AG04449 (cell line): ENCODE measurements around the gene RNLS.

Experiments used
- CTCF ChIA-PET: fragments of 350-600 bp; formaldehyde crosslinking; extraction: SDS; loops from one replicate; lab custom pipeline; 2021; ENCODE audit warnings: antibody characterized with exemption; lab: Yijun Ruan, JAX
- POLR2A ChIA-PET: fragments of 400-600, 350-600 bp; formaldehyde crosslinking; extraction: SDS; loops from one replicate; lab custom pipeline; 2020; ENCODE audit warnings: antibody characterized with exemption, inconsistent platforms; lab: Yijun Ruan, JAX
- DNase-seq: peaks from one replicate; pipeline ENCODE4 v3.0.0-alpha.2; 2010; ENCODE audit warnings: low read depth, low spot score
- H3K4me3 ChIP-seq: 2 replicates; pipeline ENCODE4 v1.5.1; 2011; ENCODE audit warnings: low read depth, mild to moderate bottlenecking, control low read depth, low read length
- CTCF ChIP-seq: IDR thresholded peaks from one replicate; pipeline ENCODE4 v1.5.1; 2011; ENCODE audit warnings: mild to moderate bottlenecking, moderate library complexity, low read length, control low read depth, inconsistent platforms; ENCODE audit not compliant: insufficient read depth; ENCODE audit errors: missing control alignments

Gene RNLS

GRCh38 chr10:88234297-88234696 lies 348.8 kb downstream of the RNLS start:
- ChIA-PET POLR2A (no interaction called here), CTCF (no interaction called here)
- H3K4me3 ChIP-seq: no peak overlapping the region
- DNase-seq: no peak
- TF ChIP-seq CTCF: no peak

- ChIA-PET POLR2A (no interaction called here), CTCF (no interaction called here)
- no peak for TF ChIP-seq CTCF
- no peak overlapping the region for H3K4me3 ChIP-seq
- no peak for DNase-seq
These were observed 349.2 kb downstream of the RNLS start for GRCh38 chr10:88233870-88234269.

GRCh38 chr10:88232983-88233543 lies 350.1 kb downstream of the RNLS start:
- ChIA-PET POLR2A (interaction anchor here (1.0 kb wide), 1 partner anchor 12 kb away, joined by 3 read pairs; no protein-coding TSS in a partner anchor), CTCF (no interaction called here)
- TF ChIP-seq CTCF: no peak
- no peak for DNase-seq
- no peak overlapping the region for H3K4me3 ChIP-seq

- CTCF ChIA-PET: interaction anchor here (0.7 kb wide), 1 partner anchor 11 kb away, joined by 3 read pairs; no protein-coding TSS in a partner anchor
- H3K4me3 ChIP-seq: no peak overlapping the region
- no peak for TF ChIP-seq CTCF
- POLR2A ChIA-PET: interaction anchor here (1.0 kb wide), 1 partner anchor 13 kb away, joined by 3 read pairs; no protein-coding TSS in a partner anchor
- no peak for DNase-seq
These were observed 350.9 kb downstream of the RNLS start for GRCh38 chr10:88232029-88232895.

GRCh38 chr10:88230251-88230650 lies 352.9 kb downstream of the RNLS start:
- no peak for TF ChIP-seq CTCF
- no peak overlapping the region for H3K4me3 ChIP-seq
- no peak for DNase-seq
- CTCF ChIA-PET: no interaction called here
- POLR2A ChIA-PET: no interaction called here

GRCh38 chr10:88228130-88228529 lies 355.0 kb downstream of the RNLS start:
- CTCF ChIA-PET: no interaction called here
- no peak for DNase-seq
- POLR2A ChIA-PET: no interaction called here
- H3K4me3 ChIP-seq: no peak overlapping the region
- TF ChIP-seq CTCF: no peak
